GM21381 (cell line): ENCODE measurements around the gene CCDC154.

Experiments used
- ATAC-seq: cut with Tn5 transposase; IDR thresholded peaks from one replicate; pipeline ENCODE4 v1.9.1; 2021; ENCODE audit warnings: mild to moderate bottlenecking, moderate library complexity; ENCODE audit not compliant: unreplicated experiment

Gene CCDC154

DNA sequence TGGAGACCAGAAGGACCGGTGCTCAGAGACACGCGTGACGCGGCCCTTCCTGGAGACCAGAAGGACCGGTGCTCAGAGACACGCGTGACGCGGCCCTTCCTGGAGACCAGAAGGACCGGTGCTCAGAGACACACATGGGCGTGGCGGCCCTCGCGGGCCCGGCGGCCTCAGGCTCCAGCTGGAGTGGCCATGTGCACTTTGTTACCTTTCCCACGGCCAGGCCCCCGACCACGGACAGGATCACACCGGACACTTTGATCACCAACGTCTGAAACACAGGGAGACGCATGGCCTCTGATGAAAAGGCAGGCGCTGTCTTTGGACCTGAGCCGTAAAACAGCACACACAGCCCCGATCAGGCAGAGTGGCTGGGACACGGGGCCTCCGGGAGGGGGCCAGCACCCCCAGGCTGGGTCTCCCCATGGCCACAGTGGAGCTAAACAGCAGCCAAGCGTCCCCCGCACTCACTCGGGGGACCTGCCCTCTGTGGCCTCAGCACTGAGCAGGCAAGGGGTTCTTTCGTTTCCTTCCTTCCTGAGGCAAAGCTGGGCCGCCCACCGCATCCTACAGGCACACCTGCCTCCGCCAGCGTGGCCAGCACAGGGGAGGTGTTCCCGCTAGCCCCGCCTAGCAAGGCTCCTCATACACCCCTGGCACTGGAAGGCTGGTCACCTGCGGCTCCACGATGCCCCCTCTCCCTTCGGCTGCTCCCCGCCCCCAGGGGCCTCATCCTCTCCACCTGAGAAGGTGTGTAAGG, 13.3 kb upstream of the CCDC154 start:
- no peak for ATAC-seq

DNA sequence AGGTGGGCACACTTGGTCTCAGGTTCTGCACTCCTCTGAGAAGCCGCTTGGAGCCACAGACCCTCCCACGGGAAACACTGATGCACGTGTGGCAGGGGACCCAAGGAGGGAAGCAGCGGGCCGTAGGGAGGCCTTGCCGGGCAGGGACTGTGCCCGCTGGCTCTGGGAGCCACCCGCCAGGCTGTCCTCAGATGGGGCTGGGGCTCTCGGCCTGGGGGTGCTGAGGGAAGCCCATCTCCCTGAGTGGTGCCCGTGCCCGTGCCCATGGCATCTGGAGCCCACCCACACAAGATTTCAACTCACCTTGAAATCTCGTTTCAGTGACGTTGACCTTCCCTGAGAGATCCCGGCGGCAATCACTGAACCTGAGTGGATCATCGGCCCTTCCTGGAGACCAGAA, 12.6 kb upstream of the CCDC154 start:
- ATAC-seq = no peak

DNA sequence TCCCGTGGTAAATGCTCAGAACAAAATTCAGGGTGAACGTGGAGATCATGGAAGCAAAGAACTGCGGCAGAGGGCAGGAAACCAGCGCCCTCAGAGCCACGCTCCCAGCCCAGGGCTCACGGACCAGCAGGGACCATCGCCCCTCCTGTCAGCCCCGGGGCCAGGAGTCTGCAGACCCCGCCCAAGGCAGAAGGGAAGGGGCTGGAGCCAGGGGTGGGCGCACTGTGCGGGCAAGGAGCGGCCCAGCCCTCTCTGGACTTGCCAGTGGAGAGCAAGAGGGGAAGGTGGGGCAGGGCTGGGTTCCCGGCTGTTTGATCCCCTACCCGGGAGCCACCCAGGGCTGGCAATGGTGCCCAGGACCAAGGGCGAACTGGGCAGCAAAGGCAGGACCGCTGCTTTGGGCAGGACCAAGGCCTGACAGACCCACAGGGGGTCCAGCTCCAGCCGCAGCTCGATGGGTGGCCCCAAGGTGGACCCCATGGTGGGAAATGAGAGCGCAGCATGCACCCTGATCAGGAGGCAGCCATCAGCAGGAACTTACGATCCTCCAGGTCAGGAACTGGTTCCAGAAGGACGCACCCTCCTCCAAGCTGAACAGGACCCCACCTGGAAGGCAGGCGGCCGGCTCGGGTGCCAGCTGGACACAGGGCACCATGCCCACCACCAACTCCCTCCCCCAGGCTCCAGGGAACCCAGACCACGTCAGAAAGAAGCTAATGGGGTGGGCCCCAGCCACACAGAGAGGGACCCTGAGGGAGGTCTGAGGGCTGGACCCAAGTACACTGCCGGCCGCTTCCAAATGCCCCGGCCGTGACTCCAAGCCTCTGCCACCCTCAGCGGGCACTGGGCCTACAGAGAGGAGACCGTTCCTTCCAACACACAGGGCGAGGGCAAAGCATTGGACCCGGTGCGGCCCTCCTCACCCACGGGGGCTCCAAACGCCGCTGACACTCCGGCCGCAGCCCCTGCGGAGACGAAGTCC, 11.1 kb upstream of the CCDC154 start:
- no peak for ATAC-seq

DNA sequence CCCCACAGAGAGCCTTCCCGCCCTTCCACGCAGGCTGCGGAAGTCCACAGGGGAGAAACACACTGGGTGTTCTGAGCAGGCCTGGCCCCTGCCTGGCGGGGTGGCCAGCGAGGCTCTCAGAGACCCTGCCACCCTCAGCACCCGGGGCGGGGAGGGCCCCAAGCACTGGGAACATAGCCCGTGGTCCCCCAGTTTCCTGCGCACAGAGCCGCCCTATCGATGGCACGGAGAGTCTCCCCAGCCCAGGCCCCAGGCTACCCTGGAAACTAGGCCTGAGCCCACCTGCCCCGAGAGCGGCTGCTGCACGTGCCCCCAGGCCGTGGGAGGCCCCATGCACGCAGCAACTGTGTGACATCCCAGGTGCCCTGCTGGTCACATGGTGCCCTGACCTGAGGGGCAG, 10.2 kb upstream of the CCDC154 start:
- ATAC-seq = no peak

DNA sequence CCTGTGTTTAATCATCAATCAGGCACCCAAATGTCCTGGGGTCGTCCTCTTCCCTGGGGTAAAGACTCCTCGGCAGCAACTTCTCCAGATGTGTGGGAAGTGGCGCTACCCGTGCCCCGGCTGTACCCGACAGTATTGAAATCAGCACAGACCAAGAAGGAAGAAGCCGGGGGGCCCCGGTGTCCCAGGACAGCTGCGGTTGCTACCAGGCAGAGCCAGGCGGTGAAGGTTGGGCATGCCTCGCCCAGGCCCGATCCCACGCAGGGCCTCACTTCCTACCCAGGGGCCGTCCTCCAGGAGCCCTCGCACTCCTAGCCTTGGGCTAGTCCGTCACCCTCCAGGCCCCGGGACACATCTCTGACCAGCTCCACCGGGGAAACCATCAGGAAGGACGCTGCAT, 9.0 kb upstream of the CCDC154 start:
- no peak for ATAC-seq

DNA sequence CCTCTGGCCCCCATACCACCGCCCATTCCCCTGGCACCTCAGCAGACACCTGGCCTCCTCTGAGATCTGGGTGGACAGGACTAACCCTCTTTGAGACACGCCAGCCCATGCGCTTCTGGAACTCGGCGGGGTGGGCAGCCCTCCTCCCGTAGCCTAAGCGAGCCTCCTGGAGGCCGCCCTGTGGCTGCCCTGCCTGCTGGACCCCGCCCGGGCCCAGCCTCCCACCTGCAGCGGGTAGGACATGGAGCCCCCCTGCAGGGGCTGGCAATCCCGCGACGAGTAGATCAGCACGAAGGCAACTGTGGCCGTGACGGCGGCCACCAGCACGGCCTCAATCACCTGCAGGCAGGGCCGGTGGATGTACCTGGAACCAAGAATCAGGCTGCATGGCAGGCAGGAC, 8.2 kb upstream of the CCDC154 start:
- no peak for ATAC-seq

DNA sequence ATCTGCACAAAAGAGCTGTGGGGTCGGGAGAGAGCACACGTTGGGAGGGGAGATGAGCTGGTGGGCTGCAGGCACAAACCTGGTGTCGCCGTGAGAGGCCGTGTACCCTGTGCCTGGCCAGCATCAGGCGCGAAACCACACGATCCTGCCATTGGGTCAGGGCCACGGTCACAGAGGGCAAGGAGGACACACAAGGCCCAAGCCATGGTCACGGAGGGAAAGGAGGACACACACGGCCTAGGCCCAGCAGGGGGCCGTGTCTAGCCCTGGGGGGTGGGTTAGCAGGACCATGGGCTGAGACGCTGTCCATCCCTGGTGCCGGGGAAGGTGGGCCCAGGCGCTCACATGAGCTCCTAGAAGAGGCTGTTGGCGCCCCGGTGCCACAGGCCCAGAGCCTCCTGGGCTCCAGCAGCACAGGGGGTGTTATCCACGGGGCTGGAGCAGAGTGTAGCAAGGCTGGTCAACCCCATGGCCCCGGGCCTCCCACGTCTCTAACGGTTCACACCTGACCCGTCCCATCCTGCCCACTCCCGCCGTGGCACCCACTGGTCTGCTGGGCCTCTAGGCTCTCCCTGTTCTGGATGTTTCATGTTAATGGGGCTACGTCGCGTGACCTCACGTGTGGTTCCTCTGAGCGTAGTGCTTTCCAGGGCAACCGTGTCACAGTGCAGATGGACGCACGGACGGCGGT, 7.5 kb upstream of the CCDC154 start:
- no peak for ATAC-seq

DNA sequence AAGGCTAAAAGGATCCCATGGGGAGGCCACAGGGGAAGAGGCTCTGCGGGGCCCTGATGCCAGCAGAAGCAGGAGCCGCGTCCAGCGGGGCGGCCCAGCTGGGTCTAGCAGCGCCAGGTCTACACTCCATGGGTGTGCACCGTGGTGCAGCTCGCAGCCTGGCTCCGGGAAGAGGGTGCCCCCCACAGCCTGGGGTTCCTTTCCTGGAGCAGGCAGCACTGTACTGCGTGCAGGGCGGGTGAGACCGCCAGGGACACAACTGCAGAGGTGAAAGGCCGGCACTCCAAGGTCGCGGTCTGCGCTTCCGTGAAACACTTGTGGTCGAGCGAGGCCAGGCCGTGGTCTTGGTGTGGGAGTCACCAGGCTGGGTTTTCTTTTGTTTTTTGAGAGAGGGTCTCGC, 6.5 kb upstream of the CCDC154 start:
- ATAC-seq = no peak

DNA sequence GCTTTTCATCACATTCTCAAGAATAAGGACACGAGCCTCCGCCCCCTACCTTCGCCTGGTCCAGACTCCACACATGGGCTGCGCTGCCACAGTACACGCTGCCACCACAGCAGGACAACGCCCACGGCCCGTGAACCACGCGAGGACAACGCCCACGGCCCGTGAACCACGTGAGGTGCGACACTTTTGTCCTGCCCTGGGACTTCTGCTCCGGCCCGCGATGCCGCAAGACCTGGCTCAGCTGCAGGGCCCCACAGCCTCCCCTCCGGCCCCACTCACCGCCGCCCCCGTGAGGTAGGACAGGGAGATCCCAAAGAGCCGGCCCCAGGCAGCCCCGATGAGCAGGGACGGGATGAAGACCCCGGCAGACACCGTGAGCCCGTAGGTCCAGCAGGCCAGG, 5.9 kb upstream of the CCDC154 start:
- ATAC-seq = no peak

DNA sequence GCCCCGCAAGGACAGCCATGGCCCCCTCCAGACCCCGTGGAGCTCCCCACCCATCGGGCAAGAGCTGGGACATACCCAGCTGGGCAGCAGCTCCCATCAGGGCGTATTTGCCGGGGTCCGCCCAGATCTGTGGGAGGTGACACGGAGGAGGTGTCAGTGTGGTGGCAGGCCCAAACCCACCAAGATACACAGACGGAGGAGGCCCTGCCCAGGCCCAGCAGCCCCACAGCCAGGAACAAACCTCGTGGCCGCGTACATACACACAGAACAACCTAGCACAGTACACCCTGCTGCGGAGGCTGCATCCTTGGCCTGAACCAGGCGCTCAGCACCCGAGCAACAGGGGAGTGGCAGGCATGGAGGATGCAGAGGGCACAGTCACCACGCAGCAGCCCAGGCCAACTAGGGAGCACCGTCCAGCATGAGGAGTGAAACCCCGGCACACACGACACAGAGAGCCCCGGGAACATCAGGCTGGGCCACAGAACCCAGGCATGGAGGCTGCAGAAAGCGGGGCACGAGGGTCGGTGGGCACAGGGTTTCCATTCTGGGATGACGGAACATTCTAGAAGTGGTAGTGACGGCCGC, 4.9 kb upstream of the CCDC154 start:
- no peak for ATAC-seq

DNA sequence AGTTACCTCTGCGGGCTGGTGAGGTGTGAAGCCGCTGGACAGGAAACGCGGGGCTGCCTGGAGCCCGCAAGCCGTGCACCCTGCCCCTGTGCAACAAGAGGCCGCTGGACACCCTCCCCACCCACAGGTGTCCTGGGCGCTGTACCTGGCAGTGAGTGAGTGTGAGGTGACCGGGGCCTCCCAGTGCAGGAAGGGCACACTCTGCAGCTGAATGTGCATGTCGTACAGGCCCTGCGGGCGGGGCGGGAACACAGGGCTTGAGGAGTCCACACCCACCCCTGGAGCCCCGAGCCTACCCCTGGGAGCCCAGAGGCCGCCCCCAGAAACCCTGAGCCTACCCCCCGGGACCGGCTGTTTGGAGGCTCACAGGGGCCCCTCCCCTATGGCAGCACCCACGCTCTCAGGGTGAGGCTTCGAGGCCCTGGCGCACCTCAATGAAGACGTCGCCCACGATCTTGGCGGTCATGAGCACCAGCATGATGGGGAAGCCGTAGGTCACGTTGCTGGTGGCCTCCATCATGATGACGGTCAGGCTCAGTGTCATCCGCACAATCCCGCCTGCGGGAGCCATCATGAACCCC, 4.3 kb upstream of the CCDC154 start:
- no peak for ATAC-seq

DNA sequence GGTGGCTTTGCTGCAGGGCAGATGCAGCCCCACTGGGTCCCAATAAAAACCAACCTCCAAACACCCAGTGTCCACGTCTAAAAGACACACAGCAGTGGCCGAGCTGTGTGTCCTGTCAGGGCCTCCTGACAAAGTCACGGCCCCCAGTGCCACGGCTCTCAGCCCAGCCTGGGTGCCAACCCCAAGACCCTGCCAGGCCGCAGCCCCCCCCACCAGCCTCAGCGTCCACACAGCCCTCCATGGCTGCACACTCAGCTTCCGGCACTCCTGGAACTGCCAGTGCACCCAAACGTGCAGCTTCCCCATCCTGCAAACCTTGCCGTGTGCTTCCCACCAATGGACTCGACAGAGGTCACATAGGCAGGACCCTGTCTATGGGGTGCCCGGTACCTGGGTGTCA, 3.6 kb upstream of the CCDC154 start:
- no peak for ATAC-seq

DNA sequence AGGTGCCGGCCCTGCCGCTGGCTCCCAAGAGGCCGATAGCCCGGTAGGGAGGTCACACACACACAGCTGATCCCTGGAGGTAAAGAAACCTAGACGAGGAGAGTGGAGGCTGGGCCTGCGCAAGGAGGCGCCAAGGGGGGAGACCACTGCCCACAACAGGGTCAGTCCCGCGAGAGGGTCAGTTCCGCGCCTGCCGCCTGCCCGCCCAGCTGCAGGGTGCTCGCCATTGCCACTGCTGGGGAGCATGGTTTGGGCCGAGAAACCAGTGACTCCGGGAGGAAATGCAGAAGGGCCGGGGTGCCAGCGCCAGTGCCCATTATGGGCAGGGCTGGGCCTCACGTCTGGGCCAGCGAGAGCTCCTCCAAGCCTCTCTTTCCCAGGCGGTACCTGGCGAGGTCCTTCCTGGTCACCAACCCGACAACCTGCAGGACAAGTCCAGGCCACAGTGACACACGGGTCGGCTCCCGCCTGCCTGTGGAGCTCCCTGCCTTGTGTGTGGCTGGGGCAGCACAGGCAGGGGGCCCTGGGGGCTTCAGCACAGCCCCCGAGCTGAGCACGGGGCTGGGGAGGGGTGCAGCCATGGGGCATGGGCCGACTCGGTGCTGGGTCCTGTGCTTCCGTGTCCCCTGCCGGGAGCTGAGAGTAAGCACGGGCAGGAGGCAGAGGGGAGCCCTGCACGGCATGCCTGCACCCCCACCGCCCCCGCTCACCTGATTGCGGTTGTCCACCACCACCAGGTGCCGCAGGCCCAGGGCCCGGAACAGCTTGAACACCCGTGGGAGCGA, 2.1 kb upstream of the CCDC154 start:
- no peak for ATAC-seq

DNA sequence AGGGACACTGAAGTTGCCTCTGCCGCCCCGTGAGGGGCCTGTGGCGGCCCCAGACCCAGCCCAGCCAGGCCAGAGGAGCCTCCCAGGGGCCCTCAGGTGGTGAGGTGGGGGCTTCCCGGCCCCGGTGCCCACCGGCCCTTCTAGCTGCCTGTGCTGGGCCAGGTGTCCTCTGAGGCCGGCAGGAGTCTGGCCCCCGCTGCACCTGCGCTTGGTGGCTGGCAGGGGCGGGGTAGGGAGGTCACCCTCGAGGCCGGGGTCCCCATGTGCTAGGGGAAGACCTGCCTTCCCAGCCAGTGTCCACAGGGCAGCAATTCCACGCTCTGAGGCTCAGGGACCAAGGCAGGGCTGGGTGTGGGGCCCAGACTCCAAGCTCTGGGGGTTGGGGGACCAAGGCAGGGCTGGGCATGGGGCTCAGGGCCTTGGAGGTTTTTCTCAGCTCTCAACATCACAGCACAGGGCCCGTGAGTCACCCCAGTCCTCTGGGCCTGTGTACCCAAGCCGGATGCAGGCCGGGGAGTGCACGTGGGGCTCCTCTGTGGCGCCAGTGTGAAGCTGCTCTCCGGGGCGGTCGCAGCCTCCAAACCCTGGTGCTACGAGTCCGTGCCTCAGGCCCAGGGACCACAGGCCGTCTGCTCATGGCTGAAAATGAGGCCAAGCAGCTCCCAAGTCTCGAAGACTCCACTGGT, 1.3 kb upstream of the CCDC154 start:
- ATAC-seq = no peak

DNA sequence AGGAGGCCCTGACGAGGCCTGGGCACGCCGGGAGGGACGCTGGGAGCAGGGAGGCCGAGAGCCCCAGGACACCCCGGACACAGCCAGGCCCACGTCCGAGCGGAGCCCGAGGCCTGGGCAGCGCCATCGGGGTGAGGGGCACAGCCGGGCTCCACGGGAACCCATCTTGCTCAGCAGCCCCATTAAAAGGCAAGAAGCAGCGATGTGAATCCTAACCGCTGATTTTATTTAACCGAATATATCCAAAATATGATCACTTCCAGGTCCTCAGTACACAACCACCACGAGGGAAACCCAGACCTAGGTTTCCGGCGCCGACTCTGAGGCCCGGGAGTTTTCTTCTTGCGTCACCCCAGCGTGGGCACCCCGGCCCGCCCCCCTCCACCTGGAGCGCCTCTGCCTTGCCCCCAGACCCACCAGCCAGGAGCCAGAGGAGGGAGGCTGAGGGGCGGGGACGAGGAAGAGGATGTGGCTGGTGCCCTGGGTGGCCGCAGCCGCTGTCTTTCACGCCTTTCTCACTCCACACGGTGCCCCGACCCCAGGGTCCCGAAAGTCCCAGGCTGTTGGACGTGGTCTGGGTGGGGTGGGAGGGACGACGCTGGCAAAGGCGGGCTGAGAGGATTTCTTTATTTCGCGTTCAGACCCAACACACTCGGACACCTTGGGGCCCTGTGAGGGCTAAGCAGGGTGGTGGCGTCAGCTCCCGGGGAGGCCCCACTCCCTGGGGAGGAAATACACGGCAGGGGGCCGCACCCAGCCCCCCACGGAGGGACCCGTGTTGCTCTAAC, 568 bp upstream of the CCDC154 start:
- no peak for ATAC-seq

DNA sequence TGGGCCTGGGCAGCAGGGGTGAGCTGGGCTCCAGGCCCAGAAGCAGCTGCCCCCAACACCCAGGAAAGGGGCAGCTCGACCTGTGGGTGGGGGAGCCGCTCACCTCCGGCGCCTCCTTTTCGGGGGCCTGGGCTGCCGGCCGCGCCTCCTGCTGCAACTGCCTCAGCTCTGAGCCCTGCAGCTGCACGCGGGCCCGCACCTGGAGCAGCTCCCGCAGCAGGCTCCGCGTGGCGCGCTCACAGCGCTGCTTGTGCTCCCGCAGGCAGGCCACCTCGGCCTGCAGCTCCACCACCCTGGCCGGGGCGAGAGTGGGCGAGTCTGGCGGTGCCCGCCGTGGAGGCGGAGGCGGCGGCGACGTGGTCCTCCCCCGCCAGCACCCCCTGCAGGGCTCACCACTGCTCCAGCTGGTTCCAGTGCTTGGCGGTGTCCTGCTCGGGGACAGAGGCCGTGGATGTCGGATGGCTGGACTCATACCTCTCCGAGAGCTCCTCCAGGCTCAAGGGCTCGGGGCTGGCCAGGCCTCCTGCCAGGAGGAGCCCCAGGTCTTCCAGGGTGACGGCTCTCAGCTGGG, 868 bp downstream of the CCDC154 start:
- ATAC-seq = no peak

DNA sequence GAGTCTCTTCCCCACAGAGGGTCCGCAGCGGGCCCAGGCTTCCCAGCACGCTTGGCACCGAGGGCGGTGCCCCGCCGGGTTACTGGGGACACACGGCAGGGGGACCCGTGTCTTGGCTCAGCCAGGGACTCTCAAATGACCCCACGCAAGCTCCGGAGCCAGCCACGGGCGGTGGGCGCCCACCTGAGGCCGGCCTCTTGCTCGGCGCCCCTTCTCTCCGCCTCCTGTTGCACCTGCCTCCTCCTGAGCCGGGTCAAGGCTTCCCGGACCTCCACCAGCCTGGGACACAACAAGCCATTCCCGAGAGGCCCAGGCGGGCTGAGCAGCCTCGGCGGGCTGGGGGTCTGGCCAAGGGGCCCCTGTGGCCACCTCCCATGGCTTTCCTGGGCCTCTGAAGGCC, 1.7 kb downstream of the CCDC154 start:
- ATAC-seq = no peak

DNA sequence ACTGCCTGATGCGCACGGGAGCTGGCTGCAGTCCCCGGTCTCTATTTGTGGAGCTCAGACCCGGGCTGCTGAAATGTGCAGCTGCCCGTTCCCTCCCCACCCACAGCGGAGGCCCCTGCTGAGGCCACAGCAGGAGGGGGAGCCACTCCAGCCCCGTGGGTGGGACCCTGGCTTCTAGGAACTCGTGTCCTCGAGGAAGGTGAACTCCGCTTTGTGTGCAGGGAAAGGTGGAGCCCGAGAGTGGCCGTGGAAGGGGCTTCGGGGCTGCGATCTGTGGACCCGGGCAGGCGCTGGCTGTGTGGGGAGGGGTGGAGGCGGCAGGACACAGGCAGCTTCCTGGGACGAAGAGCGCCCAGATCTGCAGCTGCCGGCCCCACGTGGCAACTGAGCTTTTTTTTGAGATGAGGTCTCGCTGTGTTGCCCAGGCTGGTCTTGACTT, 2.9 kb downstream of the CCDC154 start:
- no peak for ATAC-seq
